SK-N-SH treated with all-trans-retinoic acid at 6 μM for 48 hours (cell line): ENCODE measurements around the gene TJP2.

Source experiments
- ARNTL ChIP-seq: fragments of 450-650 bp; formaldehyde crosslinking; IDR thresholded peaks from 2 replicates; pipeline ENCODE4 v1.5.0; 2020; ENCODE audit warnings: low read depth, mild to moderate bottlenecking, moderate library complexity, borderline replicate concordance
- ISL1 ChIP-seq: fragments of 250-450 bp; sonication (Bioruptor Pico); IDR thresholded peaks from 2 replicates; pipeline ENCODE4 v2.1.2; 2022; ENCODE audit warnings: mild to moderate bottlenecking, moderate library complexity
- PATZ1 ChIP-seq: fragments of 250-450 bp; sonication (Bioruptor Pico); IDR thresholded peaks from 2 replicates; pipeline ENCODE4 v1.8.0; 2020; ENCODE audit warnings: mild to moderate bottlenecking, moderate library complexity, borderline replicate concordance
- SNAI2 ChIP-seq: fragments of 250-450 bp; sonication (Bioruptor Pico); IDR thresholded peaks from 2 replicates; pipeline ENCODE4 v1.5.0; 2020; ENCODE audit warnings: mild to moderate bottlenecking, moderate library complexity
- ZFP30 ChIP-seq: fragments of 450-650 bp; formaldehyde crosslinking; IDR thresholded peaks from 2 replicates; pipeline ENCODE4 v1.5.0; 2022; ENCODE audit warnings: mild to moderate bottlenecking, moderate library complexity
- ZNF8 ChIP-seq: fragments of 450-650 bp; formaldehyde crosslinking; IDR thresholded peaks from 2 replicates; pipeline ENCODE4 v1.5.0; 2020; ENCODE audit warnings: mild to moderate bottlenecking, moderate library complexity
- TF ChIP-seq, protein P1 (sequence below): fragments of 250-450 bp; sonication (Bioruptor Pico); IDR thresholded peaks from 2 replicates; pipeline ENCODE4 v1.5.1; 2020; ENCODE audit warnings: low read depth, mild to moderate bottlenecking, moderate library complexity

DNA sequence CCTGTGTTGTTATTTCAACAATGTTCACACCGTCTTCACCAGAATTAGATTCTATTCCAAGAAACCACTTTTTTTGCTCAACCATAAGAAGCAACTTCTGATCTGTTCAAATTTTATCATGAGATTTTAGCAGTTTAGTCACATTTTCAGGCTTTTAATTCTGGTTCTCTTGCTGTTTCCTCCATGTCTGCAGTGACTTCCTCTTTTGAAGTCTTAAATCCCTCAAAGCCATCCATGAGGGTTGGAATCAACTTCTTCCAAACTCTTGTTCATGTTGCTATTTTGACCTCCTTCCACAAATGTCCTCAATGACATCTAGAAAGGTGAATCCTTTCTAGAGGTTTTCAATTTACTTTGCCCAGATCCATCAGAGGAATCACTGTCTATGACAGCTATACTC lies 125.2 kb downstream of the TJP2 start:
- no peak for TF ChIP-seq ISL1 (CRISPR knock-in tag)
- no peak for TF ChIP-seq ZFP30
- TF ChIP-seq ZNF8 (CRISPR knock-in tag) = no peak
- TF ChIP-seq SNAI2 = no peak
- TF ChIP-seq PATZ1 = no peak
- TF ChIP-seq ARNTL = no peak
- TF ChIP-seq, protein P1, sequence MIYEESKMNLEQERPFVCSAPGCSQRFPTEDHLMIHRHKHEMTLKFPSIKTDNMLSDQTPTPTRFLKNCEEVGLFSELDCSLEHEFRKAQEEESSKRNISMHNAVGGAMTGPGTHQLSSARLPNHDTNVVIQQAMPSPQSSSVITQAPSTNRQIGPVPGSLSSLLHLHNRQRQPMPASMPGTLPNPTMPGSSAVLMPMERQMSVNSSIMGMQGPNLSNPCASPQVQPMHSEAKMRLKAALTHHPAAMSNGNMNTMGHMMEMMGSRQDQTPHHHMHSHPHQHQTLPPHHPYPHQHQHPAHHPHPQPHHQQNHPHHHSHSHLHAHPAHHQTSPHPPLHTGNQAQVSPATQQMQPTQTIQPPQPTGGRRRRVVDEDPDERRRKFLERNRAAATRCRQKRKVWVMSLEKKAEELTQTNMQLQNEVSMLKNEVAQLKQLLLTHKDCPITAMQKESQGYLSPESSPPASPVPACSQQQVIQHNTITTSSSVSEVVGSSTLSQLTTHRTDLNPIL (CRISPR knock-in tag) = no peak
